Camera-type eye (tissue), 1 donor: ENCODE data around the gene MBOAT2. TPM values are rescaled to one million over a fixed set of nuclear protein-coding genes. Genes with fewer than 3 reads are reported as not detected.

Experiments used
- total RNA-seq: library from RNA; depleted of rRNA; stranded (reverse); fragments of >200 nt; gene quantifications from one replicate; pipeline ENCODE4 v1.2.3, GENCODE V29; 2014

Gene MBOAT2, protein sequence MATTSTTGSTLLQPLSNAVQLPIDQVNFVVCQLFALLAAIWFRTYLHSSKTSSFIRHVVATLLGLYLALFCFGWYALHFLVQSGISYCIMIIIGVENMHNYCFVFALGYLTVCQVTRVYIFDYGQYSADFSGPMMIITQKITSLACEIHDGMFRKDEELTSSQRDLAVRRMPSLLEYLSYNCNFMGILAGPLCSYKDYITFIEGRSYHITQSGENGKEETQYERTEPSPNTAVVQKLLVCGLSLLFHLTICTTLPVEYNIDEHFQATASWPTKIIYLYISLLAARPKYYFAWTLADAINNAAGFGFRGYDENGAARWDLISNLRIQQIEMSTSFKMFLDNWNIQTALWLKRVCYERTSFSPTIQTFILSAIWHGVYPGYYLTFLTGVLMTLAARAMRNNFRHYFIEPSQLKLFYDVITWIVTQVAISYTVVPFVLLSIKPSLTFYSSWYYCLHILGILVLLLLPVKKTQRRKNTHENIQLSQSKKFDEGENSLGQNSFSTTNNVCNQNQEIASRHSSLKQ
- 84.3 TPM for total RNA-seq

DNA sequence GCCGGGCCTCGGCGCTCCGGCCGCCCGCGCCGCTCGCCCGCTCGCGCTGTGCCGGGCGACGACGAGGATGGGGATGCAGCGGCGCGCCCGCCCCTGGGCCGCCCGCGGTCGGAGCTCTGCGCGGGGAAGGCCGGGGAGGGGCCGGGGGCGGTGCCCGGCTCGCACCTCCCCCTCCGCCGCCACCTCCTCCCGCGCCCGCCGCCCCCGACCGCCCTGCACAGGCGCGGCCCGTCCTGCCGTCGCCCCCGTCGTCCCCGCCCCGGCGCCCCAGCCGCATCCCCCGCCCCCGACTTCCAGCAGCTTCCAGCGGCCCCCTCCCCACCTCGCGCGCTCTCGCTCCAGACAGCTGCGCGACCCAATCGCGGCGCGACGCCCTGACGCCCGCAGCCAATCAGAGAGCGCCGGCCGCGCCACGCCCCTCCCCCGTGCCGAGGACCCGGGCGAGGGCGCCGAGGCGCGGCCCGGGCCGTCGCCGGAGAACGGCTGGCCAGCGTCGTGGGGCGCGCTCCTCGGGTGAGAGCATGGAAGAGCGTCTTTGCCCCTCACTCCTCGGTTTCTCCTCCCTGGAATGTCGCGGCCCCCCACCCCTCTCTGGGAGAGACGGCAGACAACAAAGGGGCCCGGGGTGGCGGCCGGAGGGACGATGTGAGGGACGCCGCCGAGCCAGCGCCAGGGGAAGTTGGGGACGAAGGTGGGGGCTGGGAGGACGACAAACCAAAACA, at the start of gene MBOAT2:
MBOAT2 (minus strand) TSS at position 69 of the 722 bp plus-strand sequence. CDS start 70 bp downstream, outside the sequence.

DNA sequence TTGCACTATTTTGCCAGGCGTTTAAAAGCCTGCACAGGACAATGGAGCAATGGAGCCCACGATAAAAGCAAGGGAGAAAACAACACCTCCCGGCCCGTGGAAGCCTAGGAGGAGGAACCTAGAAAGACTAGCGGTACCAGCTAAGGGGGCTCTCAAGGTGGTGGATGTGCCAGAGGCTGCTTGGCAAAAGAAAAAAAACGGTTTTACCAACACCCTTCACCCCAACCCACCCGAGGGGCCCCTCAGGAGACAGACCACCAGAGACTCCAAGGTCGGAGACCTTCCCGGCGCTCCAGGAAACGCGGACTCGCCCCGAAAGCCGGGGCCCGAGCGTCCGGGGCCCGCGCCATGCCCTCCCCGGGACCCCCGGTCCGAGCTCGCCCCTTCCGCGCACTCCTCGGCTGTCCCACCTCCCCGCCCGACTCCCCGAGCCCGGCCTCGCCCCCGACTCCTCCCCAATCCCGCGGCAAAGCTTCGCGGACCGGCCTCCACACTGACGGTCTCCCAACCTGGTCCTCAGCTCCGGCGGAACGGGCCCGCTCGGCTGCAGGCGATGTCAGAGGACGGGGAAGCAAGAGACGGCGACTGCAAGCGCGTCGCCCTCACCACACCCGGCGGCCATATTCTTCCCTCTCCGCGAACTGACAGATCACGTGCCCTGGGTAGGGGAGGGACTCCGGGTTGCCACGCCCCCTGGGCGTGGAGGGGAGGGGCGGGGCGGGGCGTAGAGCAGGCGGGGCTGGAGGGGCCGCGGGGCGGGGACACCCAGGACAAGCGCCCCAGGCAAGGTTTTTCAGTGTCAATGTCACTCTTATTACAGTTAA, 166.3 kb downstream of the MBOAT2 start, which contains the start of gene KIDINS220:
KIDINS220 (minus strand) TSS at position 643 of the 824 bp plus-strand sequence. CDS start 10,520 bp downstream, outside the sequence.

Other genes with a start within 250 kb of the MBOAT2 start
- gene KIDINS220, start 166.1 kb downstream of the MBOAT2 start, total RNA-seq, result 259 TPM
- gene ASAP2, start 203.1 kb upstream of the MBOAT2 start, total RNA-seq, result 54.6 TPM